Spleen (tissue), 7 donors: Measurements from ENCODE around the gene RAB11FIP4.

Source experiments
- POLR2A ChIP-seq, 3 donors: fragments of 450-650 bp; IDR thresholded peaks; one replicate each; pipeline ENCODE4 v1.5.1; 2017; ENCODE audit warnings: antibody characterized with exemption in 3 of 3, mild to moderate bottlenecking in 1 of 3
- TF ChIP-seq, protein P1 (sequence below), 11 experiments: fragments of 200-600 bp in 7 of 11; fragments of 450-650 bp in 4 of 11; sonication (generic) in 4 of 11; IDR thresholded peaks in 8 of 11; conservative IDR thresholded peaks in 3 of 11; 1 replicate in 7 of 11; 2 replicates in 4 of 11; pipeline versions ENCODE4 v1.4.0 to v1.8.0; 2016 to 2021; ENCODE audit warnings: antibody characterized with exemption in 11 of 11, inconsistent platforms in 4 of 11, mild to moderate bottlenecking in 1 of 11
- donor health status: DM: no; HTN: no; CAD: no; lungs with moderate emphysema.
- donor health status: DM: no; HTN: no; CAD: no.
- donor health status: DM: no; HTN: no; CAD: no.

- TF ChIP-seq, protein P1, sequence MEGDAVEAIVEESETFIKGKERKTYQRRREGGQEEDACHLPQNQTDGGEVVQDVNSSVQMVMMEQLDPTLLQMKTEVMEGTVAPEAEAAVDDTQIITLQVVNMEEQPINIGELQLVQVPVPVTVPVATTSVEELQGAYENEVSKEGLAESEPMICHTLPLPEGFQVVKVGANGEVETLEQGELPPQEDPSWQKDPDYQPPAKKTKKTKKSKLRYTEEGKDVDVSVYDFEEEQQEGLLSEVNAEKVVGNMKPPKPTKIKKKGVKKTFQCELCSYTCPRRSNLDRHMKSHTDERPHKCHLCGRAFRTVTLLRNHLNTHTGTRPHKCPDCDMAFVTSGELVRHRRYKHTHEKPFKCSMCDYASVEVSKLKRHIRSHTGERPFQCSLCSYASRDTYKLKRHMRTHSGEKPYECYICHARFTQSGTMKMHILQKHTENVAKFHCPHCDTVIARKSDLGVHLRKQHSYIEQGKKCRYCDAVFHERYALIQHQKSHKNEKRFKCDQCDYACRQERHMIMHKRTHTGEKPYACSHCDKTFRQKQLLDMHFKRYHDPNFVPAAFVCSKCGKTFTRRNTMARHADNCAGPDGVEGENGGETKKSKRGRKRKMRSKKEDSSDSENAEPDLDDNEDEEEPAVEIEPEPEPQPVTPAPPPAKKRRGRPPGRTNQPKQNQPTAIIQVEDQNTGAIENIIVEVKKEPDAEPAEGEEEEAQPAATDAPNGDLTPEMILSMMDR (IDR thresholded peaks at IDR 0.05 in 8 of 11, conservative IDR thresholded peaks at IDR 0.05 in 3 of 11), result no peak
- TF ChIP-seq POLR2A (IDR thresholded peaks at IDR 0.05), result no peak
Observed at GRCh38 chr17:31417051-31417792, 25.7 kb downstream of the RAB11FIP4 start.
